ENCODE data around the gene MRPL55.
A peak's percentile ranks its signal among the peaks of the same experiment; 100 is the strongest.

Gene MRPL55

GRCh38 chr1:228083871-228084278 is 25.2 kb downstream of the MRPL55 start:
- no peak for DNase-seq

GRCh38 chr1:228082918-228083870 is 25.9 kb downstream of the MRPL55 start:
- peak; percentile 39 to 42 for DNase-seq

GRCh38 chr1:228082214-228082917 is 26.7 kb downstream of the MRPL55 start, which contains the start of gene ARF1:
TSS of gene ARF1 (plus strand) at chr1:228082708. CDS start at chr1:228097115, 14,407 bp downstream.
- DNase-seq = peak; percentile 91 to 93

GRCh38 chr1:228081578-228082213 is 27.4 kb downstream of the MRPL55 start:
- DNase-seq = no peak

GRCh38 chr1:228081144-228081543 is 28.0 kb downstream of the MRPL55 start:
- no peak for DNase-seq

GRCh38 chr1:228079601-228080263 is 29.4 kb downstream of the MRPL55 start:
- DNase-seq = no peak

GRCh38 chr1:228079013-228079412 is 30.1 kb downstream of the MRPL55 start:
- DNase-seq = no peak

- DNase-seq = no peak
Observed at GRCh38 chr1:228077565-228078330, 31.4 kb downstream of the MRPL55 start.

- no peak for DNase-seq
Observed at GRCh38 chr1:228076796-228077430, 32.2 kb downstream of the MRPL55 start.

GRCh38 chr1:228075801-228076271 is 33.3 kb downstream of the MRPL55 start:
- no peak for DNase-seq

GRCh38 chr1:228074954-228075730 is 34.0 kb downstream of the MRPL55 start:
- no peak for DNase-seq

GRCh38 chr1:228073857-228074545 is 35.1 kb downstream of the MRPL55 start:
- DNase-seq = no peak

- no peak for DNase-seq
Observed at GRCh38 chr1:228073061-228073856, 35.8 kb downstream of the MRPL55 start.

- no peak for DNase-seq
Observed at GRCh38 chr1:228072658-228073043, 36.4 kb downstream of the MRPL55 start.

GRCh38 chr1:228071839-228072657 is 37.1 kb downstream of the MRPL55 start:
- DNase-seq = no peak

GRCh38 chr1:228070851-228071250 is 38.2 kb downstream of the MRPL55 start:
- no peak for DNase-seq

- DNase-seq = no peak
Observed at GRCh38 chr1:228070173-228070572, 38.9 kb downstream of the MRPL55 start.

- no peak for DNase-seq
Observed at GRCh38 chr1:228068359-228068758, 40.7 kb downstream of the MRPL55 start.

All from stimulated activated CD4-positive, alpha-beta T cell treated with anti-CD3 and anti-CD28 coated beads, Interleukin-2, amount 100 ng/mL, for 24 hours (primary cell).